GM12865 (cell line): ENCODE results near the gene SLCO4A1.

Source experiments
- DNase-seq: peaks from one replicate; pipeline ENCODE4 v3.0.0; 2010; ENCODE audit warnings: low read depth
- H3K4me3 ChIP-seq: 2 replicates; pipeline ENCODE4 v1.5.1; 2011; ENCODE audit warnings: mild to moderate bottlenecking, low read depth, low read length, control low read depth
- TF ChIP-seq, protein P1 (sequence below): IDR thresholded peaks from 2 replicates; pipeline ENCODE4 v1.5.1; 2011; ENCODE audit warnings: low read length, control low read depth, low read depth, inconsistent platforms; ENCODE audit not compliant: insufficient read depth; ENCODE audit errors: missing control alignments

The SLCO4A1 gene

DNA sequence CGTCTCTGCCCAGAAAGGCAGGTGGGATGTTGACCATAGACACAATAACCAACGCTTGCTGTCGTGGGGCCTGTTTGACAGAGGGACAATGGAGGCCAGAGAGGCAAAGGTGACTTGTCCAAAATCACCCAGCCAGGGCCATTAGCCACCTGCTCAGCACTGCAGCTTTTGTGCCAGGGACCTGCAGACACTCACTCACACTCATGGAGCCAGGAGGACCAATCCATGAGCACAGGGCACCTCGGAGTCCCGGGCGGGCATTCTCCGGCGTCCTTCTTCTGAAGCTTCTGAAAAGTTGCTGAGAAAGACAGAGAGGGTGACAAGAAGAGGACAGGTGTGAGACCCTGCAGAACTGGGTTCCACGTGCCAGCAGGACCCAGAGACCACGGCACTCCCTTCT, 45.4 kb upstream of the SLCO4A1 start:
- no peak overlapping the region for H3K4me3 ChIP-seq
- TF ChIP-seq, protein P1, sequence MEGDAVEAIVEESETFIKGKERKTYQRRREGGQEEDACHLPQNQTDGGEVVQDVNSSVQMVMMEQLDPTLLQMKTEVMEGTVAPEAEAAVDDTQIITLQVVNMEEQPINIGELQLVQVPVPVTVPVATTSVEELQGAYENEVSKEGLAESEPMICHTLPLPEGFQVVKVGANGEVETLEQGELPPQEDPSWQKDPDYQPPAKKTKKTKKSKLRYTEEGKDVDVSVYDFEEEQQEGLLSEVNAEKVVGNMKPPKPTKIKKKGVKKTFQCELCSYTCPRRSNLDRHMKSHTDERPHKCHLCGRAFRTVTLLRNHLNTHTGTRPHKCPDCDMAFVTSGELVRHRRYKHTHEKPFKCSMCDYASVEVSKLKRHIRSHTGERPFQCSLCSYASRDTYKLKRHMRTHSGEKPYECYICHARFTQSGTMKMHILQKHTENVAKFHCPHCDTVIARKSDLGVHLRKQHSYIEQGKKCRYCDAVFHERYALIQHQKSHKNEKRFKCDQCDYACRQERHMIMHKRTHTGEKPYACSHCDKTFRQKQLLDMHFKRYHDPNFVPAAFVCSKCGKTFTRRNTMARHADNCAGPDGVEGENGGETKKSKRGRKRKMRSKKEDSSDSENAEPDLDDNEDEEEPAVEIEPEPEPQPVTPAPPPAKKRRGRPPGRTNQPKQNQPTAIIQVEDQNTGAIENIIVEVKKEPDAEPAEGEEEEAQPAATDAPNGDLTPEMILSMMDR: no peak
- DNase-seq: no peak

- no peak for DNase-seq
- H3K4me3 ChIP-seq: no peak overlapping the region
- TF ChIP-seq, protein P1: no peak
Observed at GRCh38 chr20:62597416-62598115, 44.7 kb upstream of the SLCO4A1 start.

- no peak overlapping the region for H3K4me3 ChIP-seq
- TF ChIP-seq, protein P1: no peak
- DNase-seq: peak; percentile 70
Observed at GRCh38 chr20:62598761-62599194, 43.5 kb upstream of the SLCO4A1 start.

DNA sequence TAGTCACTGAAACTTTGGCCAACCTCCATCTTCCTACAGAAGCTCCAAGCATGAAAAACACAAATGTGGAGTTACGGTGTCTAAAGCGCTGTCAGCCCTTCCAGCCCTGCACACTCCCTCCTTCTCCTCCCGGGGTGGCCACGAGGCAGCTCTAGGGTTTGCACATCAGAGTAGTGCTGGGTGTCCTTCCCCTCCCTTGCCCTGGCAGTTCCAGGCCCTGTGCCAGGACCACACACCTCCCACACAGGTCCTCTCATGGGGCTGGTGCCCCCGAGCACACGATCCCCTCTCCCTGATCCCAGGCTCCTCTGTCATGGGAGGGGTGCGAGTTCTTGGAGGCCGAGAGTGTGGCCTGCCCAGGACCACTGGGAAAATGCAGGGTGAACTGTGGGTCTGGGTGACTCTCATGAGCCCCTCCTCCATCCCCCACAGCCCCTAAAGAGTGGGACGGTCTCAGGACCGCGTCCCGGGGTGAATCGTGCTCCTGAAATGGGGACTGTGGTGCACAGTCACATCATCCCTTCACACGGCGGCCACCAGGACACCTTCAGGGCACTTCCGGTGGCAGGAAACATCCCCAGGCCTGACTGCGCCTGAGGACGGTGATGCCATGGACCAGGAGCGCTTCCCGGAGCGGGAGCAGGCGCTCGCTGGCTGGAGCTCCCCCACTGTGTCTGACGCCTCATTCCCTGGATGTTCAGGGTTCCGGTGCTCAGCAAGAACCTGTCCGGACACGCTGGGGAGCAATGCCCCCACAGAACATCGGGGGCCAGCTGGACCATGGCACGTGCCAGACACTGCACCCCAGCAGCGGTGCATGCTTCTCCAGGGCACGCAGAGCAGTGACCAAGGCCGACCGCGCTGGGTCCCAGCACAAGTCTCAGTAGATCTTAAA, 42.8 kb upstream of the SLCO4A1 start:
- no peak overlapping the region for H3K4me3 ChIP-seq
- TF ChIP-seq, protein P1: no peak
- no peak for DNase-seq

DNA sequence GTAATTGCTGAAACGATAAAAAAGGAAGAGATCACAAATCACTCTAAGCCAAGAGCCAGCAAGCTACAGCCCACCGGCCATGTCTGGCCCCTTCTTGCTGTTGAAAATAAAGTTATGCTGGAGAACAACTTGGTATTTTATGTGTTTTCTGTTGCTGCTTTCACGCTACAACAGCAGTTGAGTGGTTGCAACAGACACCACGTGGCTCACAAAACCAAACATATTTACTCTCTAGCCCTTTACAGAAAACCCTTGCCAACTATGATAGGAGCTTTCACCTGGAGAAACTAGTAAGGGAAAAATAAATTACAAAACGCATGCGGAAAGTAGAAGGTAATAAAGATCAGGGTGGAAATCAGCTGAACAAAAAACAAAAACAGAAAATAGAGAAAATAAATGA, 41.1 kb upstream of the SLCO4A1 start:
- no peak for DNase-seq
- no peak overlapping the region for H3K4me3 ChIP-seq
- TF ChIP-seq, protein P1: no peak

DNA sequence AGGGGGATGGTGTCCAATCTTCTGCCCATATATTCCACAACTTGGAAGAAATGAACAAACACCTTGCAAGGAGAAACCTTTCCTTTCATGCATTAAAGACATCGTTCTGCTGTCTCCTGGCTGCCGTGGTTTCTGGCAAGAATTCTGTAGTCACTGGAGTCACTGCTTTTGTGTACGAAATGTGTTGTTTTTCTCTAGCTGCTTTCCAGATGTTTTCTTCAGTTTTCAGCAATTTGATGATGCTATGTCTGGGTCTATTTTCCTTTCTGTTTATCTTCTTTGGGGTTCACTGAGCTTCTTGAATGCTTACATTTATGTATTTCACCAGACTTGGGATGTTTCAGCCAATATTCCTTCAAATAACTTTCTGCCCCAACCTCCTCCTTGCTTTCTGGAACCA, 40.6 kb upstream of the SLCO4A1 start:
- no peak for DNase-seq
- no peak overlapping the region for H3K4me3 ChIP-seq
- TF ChIP-seq, protein P1: no peak
